GM18508 (cell line): ENCODE measurements around the gene ACAT2.
"Not testable (repeated sequence)": the region's sequence is repeated elsewhere in the genome, so short reads cannot be mapped to it uniquely, and the experiment has no call there.

Experiments
- ATAC-seq: cut with Tn5 transposase; IDR thresholded peaks from one replicate; pipeline ENCODE4 v1.9.1; 2021; ENCODE audit warnings: moderate number of reproducible peaks; ENCODE audit not compliant: insufficient read depth, unreplicated experiment

ACAT2 gene

GRCh38 chr6:159729598-159730331, 32.1 kb upstream of the ACAT2 start:
- ATAC-seq = no peak

GRCh38 chr6:159730332-159730676, 31.5 kb upstream of the ACAT2 start:
- ATAC-seq = no peak

GRCh38 chr6:159732550-159732949, 29.3 kb upstream of the ACAT2 start:
- ATAC-seq = not testable (repeated sequence)

GRCh38 chr6:159733395-159733794, 28.4 kb upstream of the ACAT2 start:
- ATAC-seq = not testable (repeated sequence)

GRCh38 chr6:159736908-159737307, 24.9 kb upstream of the ACAT2 start:
- ATAC-seq = no peak

- ATAC-seq = no peak
Measured at GRCh38 chr6:159739341-159739740, 22.5 kb upstream of the ACAT2 start.

GRCh38 chr6:159742165-159742564, 19.7 kb upstream of the ACAT2 start:
- ATAC-seq = no peak

- no peak for ATAC-seq
Measured at GRCh38 chr6:159745081-159745480, 16.8 kb upstream of the ACAT2 start.

- ATAC-seq = no peak
Measured at GRCh38 chr6:159746759-159747158, 15.1 kb upstream of the ACAT2 start.

GRCh38 chr6:159748127-159748526, 13.7 kb upstream of the ACAT2 start:
- not testable (repeated sequence) for ATAC-seq

- no peak for ATAC-seq
Measured at GRCh38 chr6:159751448-159751847, 10.4 kb upstream of the ACAT2 start.

- ATAC-seq = no peak
Measured at GRCh38 chr6:159753081-159753872, 8.6 kb upstream of the ACAT2 start.

- no peak for ATAC-seq
Measured at GRCh38 chr6:159754401-159754800, 7.4 kb upstream of the ACAT2 start.

- ATAC-seq = no peak
Measured at GRCh38 chr6:159754959-159755914, 6.6 kb upstream of the ACAT2 start.

- no peak for ATAC-seq
Measured at GRCh38 chr6:159756508-159756907, 5.3 kb upstream of the ACAT2 start.

- ATAC-seq = no peak
Measured at GRCh38 chr6:159758031-159759001, 3.5 kb upstream of the ACAT2 start.

- ATAC-seq = no peak
Measured at GRCh38 chr6:159759645-159760044, 2.2 kb upstream of the ACAT2 start.

GRCh38 chr6:159760602-159761057, 1.2 kb upstream of the ACAT2 start:
- no peak for ATAC-seq

- ATAC-seq = no peak
Measured at GRCh38 chr6:159761129-159761872, 544 bp upstream of the ACAT2 start.
